ENCODE data around the gene UNC5B.

UNC5B gene

GRCh38 chr10:71273506-71273905 lies 61.1 kb downstream of the UNC5B start:
- Histone ChIP-seq H3K4me3 (no peak overlapping the region), H3K27ac (no peak overlapping the region), H3K36me3 (no peaks in the 10 kb centered on the region), H3K9me3 (no peaks in the 10 kb centered on the region), H3K4me1 (peaks cover 0 to 23% (median 10%) of the 10 kb centered on the region in 4 donors), H3K27me3 (no peaks in the 10 kb centered on the region)
- intact Hi-C loops (cut with DNase I; ENCODE audit: low total_unique reads), result no loop called here
- DNase-seq, result no peak
- no peak for TF ChIP-seq CTCF (IDR thresholded peaks at IDR 0.05)

- H3K27ac ChIP-seq, result no peak overlapping the region
- no peak for TF ChIP-seq CTCF (IDR thresholded peaks at IDR 0.05)
- intact Hi-C loops (cut with DNase I; ENCODE audit: low total_unique reads), result no loop called here
These were observed 62.8 kb downstream of the UNC5B start for GRCh38 chr10:71274901-71275796.

GRCh38 chr10:71276873-71277272 lies 64.5 kb downstream of the UNC5B start:
- Histone ChIP-seq H3K27me3 (no peaks in the 10 kb centered on the region), H3K4me3 (no peak overlapping the region), H3K4me1 (peaks cover 0 to 4% (median 1%) of the 10 kb centered on the region in 4 donors), H3K9me3 (no peaks in the 10 kb centered on the region), H3K36me3 (no peaks in the 10 kb centered on the region), H3K27ac (no peak overlapping the region)
- intact Hi-C loops (cut with DNase I; ENCODE audit: low total_unique reads), result no loop called here
- no peak for DNase-seq
- TF ChIP-seq CTCF (IDR thresholded peaks at IDR 0.05), result no peak

More at GRCh38 chr10:71274901-71275796, 62.8 kb downstream of the UNC5B start:
- Histone ChIP-seq H3K36me3 (no peaks in the 10 kb centered on the region), H3K4me3 (no peak overlapping the region), H3K4me1 (peaks cover 0 to 6% (median 2%) of the 10 kb centered on the region in 4 donors), H3K9me3 (no peaks in the 10 kb centered on the region), H3K27me3 (no peaks in the 10 kb centered on the region)
- DNase-seq, result no peak

GRCh38 chr10:71277914-71278665 lies 65.7 kb downstream of the UNC5B start:
- H3K9me3 ChIP-seq, result no peaks in the 10 kb centered on the region
- H3K4me3 ChIP-seq, result no peak overlapping the region
- no peaks in the 10 kb centered on the region for H3K27me3 ChIP-seq
- no peak overlapping the region for H3K27ac ChIP-seq
- intact Hi-C loops (cut with DNase I; ENCODE audit: low total_unique reads), result no loop called here
- peaks cover 0 to 8% (median 4%) of the 10 kb centered on the region in 3 donors for H3K36me3 ChIP-seq
- H3K4me1 ChIP-seq, result no peaks in the 10 kb centered on the region
- DNase-seq, result no peak
- TF ChIP-seq CTCF (IDR thresholded peaks at IDR 0.05), result no peak

GRCh38 chr10:71278691-71279588 lies 66.6 kb downstream of the UNC5B start:
- no peaks in the 10 kb centered on the region for H3K4me1 ChIP-seq

More at GRCh38 chr10:71278691-71279588, 66.6 kb downstream of the UNC5B start:
- no peak for DNase-seq
- Histone ChIP-seq H3K27ac (no peak overlapping the region), H3K9me3 (no peaks in the 10 kb centered on the region), H3K36me3 (peaks cover 0 to 8% (median 4%) of the 10 kb centered on the region in 3 donors), H3K27me3 (no peaks in the 10 kb centered on the region), H3K4me3 (no peak overlapping the region)
- no peak for TF ChIP-seq CTCF (IDR thresholded peaks at IDR 0.05)
- intact Hi-C loops (cut with DNase I; ENCODE audit: low total_unique reads), result no loop called here

Measured in tibial artery (tissue), 4 donors.